GM21423 (cell line): ENCODE measurements around the gene PPP1R2C.

Experiments
- ATAC-seq: cut with Tn5 transposase; IDR thresholded peaks from one replicate; pipeline ENCODE4 v1.9.1; 2021; ENCODE audit warnings: mild to moderate bottlenecking, moderate library complexity; ENCODE audit not compliant: unreplicated experiment

Gene PPP1R2C

DNA sequence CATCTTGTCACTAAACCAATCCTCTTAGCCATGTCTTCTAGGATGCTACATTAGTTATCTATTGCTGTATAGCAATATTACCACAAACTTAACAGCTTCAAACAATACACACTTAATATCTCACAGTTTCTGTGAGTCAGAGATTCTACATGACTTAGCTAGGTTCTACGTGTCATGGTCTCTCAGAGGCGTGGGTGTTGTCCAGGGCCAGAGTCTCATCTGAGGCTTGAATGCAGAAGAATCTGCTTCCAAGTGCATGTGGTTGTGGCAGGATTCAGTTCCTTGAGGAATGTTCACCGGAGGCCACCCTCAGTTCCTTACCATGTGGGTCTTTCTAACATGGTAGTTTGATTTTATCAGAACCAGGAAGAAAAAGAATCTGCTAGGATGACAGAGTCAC, 26.4 kb downstream of the PPP1R2C start:
- no peak for ATAC-seq

DNA sequence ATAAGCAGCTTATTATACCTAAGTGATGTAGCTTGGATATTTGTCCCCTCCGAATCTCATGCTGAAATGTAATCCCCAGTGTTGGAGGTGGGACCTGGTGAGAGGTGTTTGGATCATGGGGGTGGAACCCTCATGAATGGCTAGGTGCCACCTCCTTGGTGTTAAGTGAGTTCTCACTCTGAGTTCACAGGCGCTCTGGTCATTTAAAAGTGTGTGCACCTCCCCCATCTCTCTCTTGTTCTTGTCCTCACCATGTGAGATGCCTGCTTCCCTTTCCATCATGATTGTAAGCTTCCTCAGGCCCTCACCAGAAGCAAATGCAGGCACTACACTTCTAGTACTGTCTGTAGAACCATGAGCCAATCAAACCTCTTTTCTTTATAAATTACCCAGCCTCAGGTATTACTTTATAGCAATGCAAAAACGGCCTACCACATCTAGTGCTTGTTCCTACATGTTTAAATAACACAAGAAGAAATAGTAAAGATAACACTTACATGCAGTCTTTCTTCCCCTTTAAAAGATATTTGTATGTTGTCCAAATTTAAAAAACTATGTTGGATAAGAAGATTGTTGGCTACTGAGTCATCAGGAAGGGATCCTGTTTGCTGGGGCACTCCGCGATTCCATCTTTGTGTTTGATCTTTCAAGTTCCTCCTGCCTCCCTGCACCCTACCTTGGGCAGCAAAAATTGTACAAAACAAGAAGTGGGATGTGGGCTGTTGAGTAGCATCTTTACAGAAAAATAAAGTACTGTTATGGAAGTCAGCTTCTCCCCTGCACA, 29.7 kb downstream of the PPP1R2C start:
- ATAC-seq = no peak

DNA sequence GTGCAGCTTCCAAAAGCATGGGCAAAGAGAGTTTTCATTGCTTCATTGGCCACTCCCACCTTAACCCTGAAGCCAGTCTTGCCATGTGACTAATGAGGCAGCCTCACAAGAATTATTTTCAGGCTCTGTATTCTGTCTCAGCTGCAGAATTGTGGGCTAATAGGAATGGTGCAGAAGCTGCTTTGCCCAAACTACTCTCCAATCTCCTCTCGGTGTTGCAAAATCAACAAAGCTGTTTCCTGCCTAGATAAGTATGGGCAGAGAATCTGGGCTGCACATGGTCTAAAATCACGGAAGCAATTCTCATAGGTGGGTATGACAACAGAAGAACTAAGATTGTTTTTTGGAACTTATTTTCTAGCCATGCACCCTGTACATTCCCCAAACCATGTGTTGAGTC, 31.4 kb downstream of the PPP1R2C start:
- no peak for ATAC-seq

DNA sequence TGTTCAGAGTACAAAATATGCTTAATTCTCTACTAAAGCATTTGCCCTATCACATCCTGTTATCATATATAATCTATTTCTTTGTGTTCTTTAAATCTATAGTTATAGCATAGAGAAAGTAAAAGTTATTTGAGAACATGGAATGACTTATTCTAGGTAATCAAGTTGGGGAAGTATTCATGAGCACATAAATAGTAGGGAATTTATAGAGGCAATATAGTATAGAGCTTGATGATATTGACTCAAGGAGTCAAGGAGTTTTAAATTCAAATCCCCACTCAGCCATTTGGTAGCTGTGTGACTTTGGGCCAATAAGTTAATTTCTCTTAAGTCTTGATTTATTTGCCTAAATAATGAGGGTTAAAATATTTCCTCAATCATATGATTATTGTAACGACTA, 37.5 kb downstream of the PPP1R2C start:
- ATAC-seq = no peak

DNA sequence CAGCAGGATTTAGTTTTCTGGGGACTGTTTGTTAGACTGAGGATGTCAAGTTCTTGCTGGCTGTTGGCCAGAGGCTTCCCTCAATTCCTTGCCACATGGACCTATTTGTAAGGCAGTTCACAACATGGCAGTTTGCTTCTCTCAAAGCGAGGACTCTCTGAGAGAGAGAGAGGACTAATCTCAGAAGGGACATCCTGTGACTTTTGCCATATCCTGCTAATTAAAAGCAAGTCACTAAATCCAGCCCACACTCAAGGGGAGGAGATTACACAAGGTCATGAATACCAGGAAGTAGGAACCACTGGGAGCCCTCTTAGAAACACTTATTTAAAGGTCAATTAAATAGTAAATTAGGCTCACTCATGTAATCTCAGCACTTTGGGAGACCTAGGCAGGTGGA, 38.2 kb downstream of the PPP1R2C start:
- ATAC-seq = no peak

DNA sequence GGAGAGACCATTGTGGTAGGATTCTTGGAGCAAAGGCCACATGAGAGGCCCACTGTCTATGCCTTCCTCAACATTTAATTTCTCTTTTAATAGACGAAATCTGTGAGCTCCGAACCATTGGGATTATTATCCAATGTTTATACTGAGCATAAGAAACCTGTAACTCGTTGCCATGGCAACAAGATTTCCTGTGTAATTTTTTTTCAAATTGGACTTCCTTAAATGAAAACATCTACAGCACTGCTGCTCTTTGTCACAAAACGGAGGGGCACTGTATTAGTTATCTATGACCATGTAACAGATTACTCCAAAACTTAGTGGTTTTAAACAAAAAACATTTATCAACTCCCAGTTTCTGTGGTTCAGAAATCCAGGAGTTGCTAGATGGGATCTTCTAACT, 38.7 kb downstream of the PPP1R2C start:
- no peak for ATAC-seq

DNA sequence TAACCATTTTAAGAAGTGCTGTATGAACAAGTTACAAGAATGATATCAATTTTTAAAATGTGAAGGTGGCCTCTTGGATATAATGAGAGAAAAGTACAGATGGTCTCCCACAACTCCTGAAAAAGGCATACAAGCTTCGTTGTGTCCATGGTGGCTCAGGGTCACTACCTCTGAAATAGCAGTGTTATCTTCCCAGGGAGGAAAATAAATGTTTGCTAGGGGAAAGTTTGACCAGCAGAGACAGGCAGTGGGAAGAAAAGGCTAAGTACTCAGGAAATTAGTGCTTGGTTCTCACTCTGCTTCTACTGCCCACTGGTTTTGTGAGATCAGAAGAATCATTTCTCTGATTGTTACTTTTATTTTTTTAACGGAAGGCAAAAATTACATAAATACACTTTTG, 39.4 kb downstream of the PPP1R2C start:
- ATAC-seq = no peak

DNA sequence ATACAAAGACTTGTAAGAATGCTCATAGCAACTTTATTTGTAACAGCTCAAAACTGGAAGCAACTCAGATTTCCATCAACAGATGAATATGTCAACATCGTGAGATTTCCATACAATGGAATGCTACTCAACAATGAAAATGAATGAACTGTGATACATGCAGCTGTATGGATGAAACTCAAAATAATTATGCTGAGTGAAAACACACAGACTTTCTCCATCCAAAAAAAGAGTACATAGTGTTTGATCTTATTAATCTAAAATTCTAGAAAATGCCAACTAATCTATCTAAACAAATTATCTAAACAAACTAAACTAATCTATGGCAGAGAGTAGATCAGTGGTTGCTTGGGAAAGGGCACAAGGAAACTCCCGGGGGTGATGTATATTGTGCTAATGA, 42.7 kb downstream of the PPP1R2C start:
- no peak for ATAC-seq

DNA sequence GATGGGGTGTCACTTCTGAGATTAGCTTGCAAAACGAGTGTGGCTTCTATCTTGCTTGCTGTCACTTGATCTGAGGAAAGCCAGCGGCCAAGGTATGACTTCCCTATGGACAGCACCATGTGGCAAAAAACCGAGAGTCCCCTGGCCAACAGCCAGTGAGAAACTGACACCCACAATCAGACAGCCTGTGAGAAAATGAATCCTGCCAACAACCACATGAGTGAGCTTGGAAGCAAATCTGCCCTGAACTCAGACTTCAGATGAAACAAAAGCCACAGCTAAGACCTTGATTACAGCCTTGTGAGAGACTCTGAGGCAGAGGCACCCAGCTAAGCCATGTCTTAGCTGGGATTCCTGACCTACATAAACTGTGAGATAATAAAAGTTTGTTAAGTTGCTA, 45.5 kb downstream of the PPP1R2C start:
- no peak for ATAC-seq
